BLaER1 treated with 17β-estradiol and CSF1 and Interleukin-3, amounts not matched to agents 10 nM and 100 nM (cell line): Measurements from ENCODE around the gene HRH2.
A peak's percentile ranks its signal among the peaks of the same experiment; 100 is the strongest.

Experiments
- H3K27ac ChIP-seq, 11 experiments: shearing (Covaris generic); formaldehyde crosslinking; 2 replicates each; pipeline ENCODE4 v1.8.1; 2022
- H3K27me3 ChIP-seq, 11 experiments: shearing (Covaris generic); formaldehyde crosslinking; 2 replicates each; pipeline ENCODE4 v1.8.1; 2022
- H3K36me3 ChIP-seq, 11 experiments: shearing (Covaris generic); formaldehyde crosslinking; 2 replicates each; pipeline ENCODE4 v1.8.1; 2022
- H3K4me1 ChIP-seq, 10 experiments: shearing (Covaris generic); formaldehyde crosslinking; 2 replicates each; pipeline ENCODE4 v1.8.1; 2022
- H3K4me2 ChIP-seq, 11 experiments: shearing (Covaris generic); formaldehyde crosslinking; 2 replicates each; pipeline ENCODE4 v1.8.1; 2022
- H3K4me3 ChIP-seq, 10 experiments: shearing (Covaris generic); formaldehyde crosslinking; 2 replicates each; pipeline ENCODE4 v1.8.1; 2022
- H3K9ac ChIP-seq, 11 experiments: shearing (Covaris generic); formaldehyde crosslinking; 2 replicates each; pipeline ENCODE4 v1.8.1; 2022
- H3K9me3 ChIP-seq, 11 experiments: shearing (Covaris generic); formaldehyde crosslinking; replicated peaks in 1 of 11; 2 replicates each; pipeline ENCODE4 v1.8.1; 2022
- H4K20me1 ChIP-seq, 11 experiments: shearing (Covaris generic); formaldehyde crosslinking; 2 replicates each; pipeline ENCODE4 v1.8.1; 2022
- Cebpa-rat ChIP-seq, 11 experiments: shearing (Covaris generic); IDR thresholded peaks; 2 replicates each; pipeline ENCODE4 v1.8.1; 2022

HRH2 gene

DNA sequence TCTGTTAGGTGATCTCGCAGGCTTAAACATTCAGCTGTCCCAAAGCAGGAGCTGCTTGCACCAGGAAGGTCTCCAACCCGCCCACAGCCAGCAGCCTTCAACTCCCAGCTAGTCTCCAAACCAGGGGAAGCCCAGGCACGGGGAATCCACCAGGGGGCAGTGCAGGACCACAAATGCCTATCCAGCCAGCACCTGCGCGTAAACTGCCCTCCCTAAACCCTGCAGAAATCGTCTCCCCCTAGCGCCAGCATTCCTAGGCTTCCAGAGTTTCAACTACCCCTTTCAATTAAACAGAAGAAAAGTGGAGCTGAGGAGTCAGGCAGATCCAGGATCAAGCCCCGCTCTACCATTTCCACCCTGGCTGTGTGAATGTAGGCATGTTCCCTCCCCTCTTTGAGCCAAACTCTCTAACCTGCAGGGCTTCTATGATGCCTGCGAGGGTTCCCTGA is 72.0 kb downstream of the HRH2 start:
- Histone ChIP-seq H3K9me3 (peaks cover 0 to 7% (median 0%) of the 10 kb centered on the region in 11 experiments; a peak in 5 of 22 replicates), H4K20me1 (peaks cover 0 to 7% (median 0%) of the 10 kb centered on the region in 11 experiments; a peak in 2 of 22 replicates), H3K36me3 (no peaks in the 10 kb centered on the region), H3K4me1 (peaks cover 0 to 6% (median 0%) of the 10 kb centered on the region in 10 experiments; a peak in 4 of 20 replicates), H3K9ac (no peak overlapping the region), H3K27ac (no peak overlapping the region), H3K4me3 (no peak overlapping the region), H3K27me3 (peaks cover 0 to 12% (median 0%) of the 10 kb centered on the region in 11 experiments; a peak in 3 of 22 replicates), H3K4me2 (peak overlapping the region in 2 of 11 experiments; percentile 27 to 54; a peak in 2 of 22 replicates)
- TF ChIP-seq Cebpa-rat (IDR thresholded peaks at IDR 0.05): no peak

GRCh38 chr5:175731172-175731571 is 73.3 kb downstream of the HRH2 start:
- Histone ChIP-seq H4K20me1 (peaks cover 0 to 7% (median 0%) of the 10 kb centered on the region in 11 experiments; a peak in 2 of 22 replicates), H3K9me3 (peaks cover 0 to 7% (median 0%) of the 10 kb centered on the region in 11 experiments; a peak in 5 of 22 replicates), H3K27ac (no peak overlapping the region), H3K27me3 (peaks cover 0 to 17% (median 3%) of the 10 kb centered on the region in 11 experiments; a peak in 7 of 22 replicates), H3K4me3 (no peak overlapping the region), H3K9ac (no peak overlapping the region), H3K4me2 (no peak overlapping the region), H3K36me3 (no peaks in the 10 kb centered on the region), H3K4me1 (peaks cover 0 to 4% (median 0%) of the 10 kb centered on the region in 10 experiments; a peak in 2 of 20 replicates)
- no peak for TF ChIP-seq Cebpa-rat (IDR thresholded peaks at IDR 0.05)

- TF ChIP-seq Cebpa-rat (IDR thresholded peaks at IDR 0.05): no peak
- H3K9ac ChIP-seq: no peak overlapping the region
These were observed 74.0 kb downstream of the HRH2 start for GRCh38 chr5:175731756-175732465.

DNA sequence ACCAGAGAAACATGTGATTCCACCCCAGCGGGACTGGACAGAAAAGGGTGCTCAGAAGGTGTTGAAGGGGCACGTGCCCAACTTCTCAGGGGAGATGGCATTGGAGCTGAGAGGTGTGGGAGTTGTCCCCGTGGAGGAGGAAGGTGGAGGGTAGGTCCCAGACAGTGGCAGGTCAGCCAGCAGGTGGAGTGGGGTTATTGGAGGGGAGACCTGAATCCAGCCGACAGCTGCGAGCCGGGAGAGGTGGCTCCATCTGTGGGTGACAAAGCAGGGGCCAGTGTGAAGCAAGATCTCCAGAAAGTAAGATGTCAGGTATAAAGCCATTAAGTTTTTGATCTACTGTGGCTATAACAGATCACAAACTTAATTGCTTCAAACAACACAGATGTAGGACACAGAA is 75.1 kb downstream of the HRH2 start:
- H3K4me2 ChIP-seq: no peak overlapping the region
- H3K27ac ChIP-seq: no peak overlapping the region
- no peak overlapping the region for H3K9ac ChIP-seq
- peaks cover 0 to 7% (median 0%) of the 10 kb centered on the region in 11 experiments; a peak in 5 of 22 replicates for H3K9me3 ChIP-seq
- no peaks in the 10 kb centered on the region for H3K36me3 ChIP-seq
- no peak overlapping the region for H3K4me3 ChIP-seq
- TF ChIP-seq Cebpa-rat (IDR thresholded peaks at IDR 0.05): no peak
- H3K4me1 ChIP-seq: peaks cover 0 to 4% (median 0%) of the 10 kb centered on the region in 10 experiments; a peak in 2 of 20 replicates
- peaks cover 0 to 15% (median 0%) of the 10 kb centered on the region in 11 experiments; a peak in 4 of 22 replicates for H4K20me1 ChIP-seq
- peaks cover 0 to 33% (median 16%) of the 10 kb centered on the region in 11 experiments; a peak in 16 of 22 replicates for H3K27me3 ChIP-seq

More at GRCh38 chr5:175731756-175732465, 74.0 kb downstream of the HRH2 start:
- Histone ChIP-seq H3K27me3 (peaks cover 0 to 24% (median 6%) of the 10 kb centered on the region in 11 experiments; a peak in 8 of 22 replicates), H3K4me3 (no peak overlapping the region), H3K9me3 (peaks cover 0 to 7% (median 0%) of the 10 kb centered on the region in 11 experiments; a peak in 5 of 22 replicates), H3K4me1 (peaks cover 0 to 4% (median 0%) of the 10 kb centered on the region in 10 experiments; a peak in 2 of 20 replicates), H3K4me2 (no peak overlapping the region), H3K36me3 (no peaks in the 10 kb centered on the region), H4K20me1 (peaks cover 0 to 9% (median 0%) of the 10 kb centered on the region in 11 experiments; a peak in 3 of 22 replicates), H3K27ac (no peak overlapping the region)

GRCh38 chr5:175734016-175734415 is 76.1 kb downstream of the HRH2 start:
- no peak overlapping the region for H3K27ac ChIP-seq

DNA sequence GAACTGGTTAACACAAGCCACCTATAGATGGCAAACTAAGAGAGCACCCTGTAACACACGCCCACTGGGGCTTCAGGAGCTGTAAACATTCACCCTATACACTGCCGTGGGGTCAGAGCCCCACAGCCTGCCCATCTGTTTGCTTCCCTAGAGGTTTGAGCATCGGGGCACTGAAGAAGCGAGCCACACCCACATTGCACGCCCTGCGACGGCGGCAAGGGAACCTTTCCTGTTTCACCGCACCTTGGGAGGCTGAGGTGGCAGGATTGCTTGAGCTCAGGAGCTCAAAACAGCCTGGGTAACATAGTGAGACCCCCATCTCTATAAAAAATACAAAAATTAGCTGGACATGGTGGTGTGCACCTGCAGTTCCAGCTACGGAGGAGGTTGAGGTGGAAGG is 76.6 kb downstream of the HRH2 start:
- peaks cover 0 to 23% (median 0%) of the 10 kb centered on the region in 11 experiments; a peak in 4 of 22 replicates for H4K20me1 ChIP-seq
- peaks cover 4 to 48% (median 31%) of the 10 kb centered on the region in 11 experiments; a peak in 21 of 22 replicates for H3K27me3 ChIP-seq
- no peaks in the 10 kb centered on the region for H3K36me3 ChIP-seq
- no peak overlapping the region for H3K9ac ChIP-seq
- no peak overlapping the region for H3K4me3 ChIP-seq
- no peak overlapping the region for H3K27ac ChIP-seq
- TF ChIP-seq Cebpa-rat (IDR thresholded peaks at IDR 0.05): no peak
- H3K9me3 ChIP-seq: peaks cover 0 to 7% (median 0%) of the 10 kb centered on the region in 11 experiments; a peak in 5 of 22 replicates
- 0 out of 22 replicates have a peak overlapping the region, but pooled peaks of 1 of the 11 experiments have one; percentile 5 for H3K4me2 ChIP-seq
- peaks cover 0 to 4% (median 0%) of the 10 kb centered on the region in 10 experiments; a peak in 2 of 20 replicates for H3K4me1 ChIP-seq

More at GRCh38 chr5:175734016-175734415, 76.1 kb downstream of the HRH2 start:
- H4K20me1 ChIP-seq: peaks cover 0 to 20% (median 0%) of the 10 kb centered on the region in 11 experiments; a peak in 4 of 22 replicates
- H3K9ac ChIP-seq: no peak overlapping the region
- 0 out of 22 replicates have a peak overlapping the region, but pooled peaks of 1 of the 11 experiments have one; percentile 5 for H3K4me2 ChIP-seq
- no peak overlapping the region for H3K4me3 ChIP-seq
- H3K36me3 ChIP-seq: no peaks in the 10 kb centered on the region
- no peak for TF ChIP-seq Cebpa-rat (IDR thresholded peaks at IDR 0.05)
- H3K4me1 ChIP-seq: peaks cover 0 to 4% (median 0%) of the 10 kb centered on the region in 10 experiments; a peak in 2 of 20 replicates
- H3K9me3 ChIP-seq: peaks cover 0 to 7% (median 0%) of the 10 kb centered on the region in 11 experiments; a peak in 5 of 22 replicates
- H3K27me3 ChIP-seq: peaks cover 3 to 43% (median 26%) of the 10 kb centered on the region in 11 experiments; a peak in 20 of 22 replicates

DNA sequence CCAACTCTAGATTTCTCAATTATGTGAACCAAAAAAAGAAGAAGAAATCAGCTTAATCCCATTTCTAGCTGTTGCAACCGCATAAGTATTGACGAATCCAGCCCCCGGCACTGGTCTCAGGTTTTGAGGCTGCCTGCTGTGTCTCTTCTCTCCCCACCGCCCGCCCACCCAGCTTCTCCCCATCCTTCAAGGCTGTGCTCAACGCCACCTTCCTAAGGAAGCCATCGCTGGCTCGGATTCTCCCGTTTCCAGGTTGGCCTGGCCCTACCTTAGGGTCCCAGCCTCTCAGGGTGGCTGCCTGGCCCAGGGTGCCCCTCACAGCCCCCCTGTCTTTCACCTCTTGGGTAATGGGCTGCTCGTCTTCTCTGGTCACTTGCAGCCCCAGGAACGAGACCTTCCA is 77.8 kb downstream of the HRH2 start:
- Histone ChIP-seq H3K27me3 (peaks cover 11 to 60% (median 43%) of the 10 kb centered on the region in 11 experiments; a peak in 21 of 22 replicates), H3K4me3 (no peak overlapping the region), H4K20me1 (peaks cover 0 to 25% (median 0%) of the 10 kb centered on the region in 11 experiments; a peak in 6 of 22 replicates), H3K4me2 (no peak overlapping the region), H3K9me3 (peaks cover 0 to 7% (median 0%) of the 10 kb centered on the region in 11 experiments; a peak in 5 of 22 replicates), H3K36me3 (no peaks in the 10 kb centered on the region), H3K4me1 (peaks cover 0 to 4% (median 0%) of the 10 kb centered on the region in 10 experiments; a peak in 7 of 20 replicates), H3K27ac (no peak overlapping the region), H3K9ac (no peak overlapping the region)
- TF ChIP-seq Cebpa-rat (IDR thresholded peaks at IDR 0.05): no peak

- no peak for TF ChIP-seq Cebpa-rat (IDR thresholded peaks at IDR 0.05)
- Histone ChIP-seq H4K20me1 (peaks cover 0 to 34% (median 0%) of the 10 kb centered on the region in 11 experiments; a peak in 8 of 22 replicates), H3K4me3 (no peak overlapping the region), H3K4me2 (no peak overlapping the region), H3K36me3 (no peaks in the 10 kb centered on the region), H3K9me3 (peaks cover 0 to 7% (median 0%) of the 10 kb centered on the region in 11 experiments; a peak in 5 of 22 replicates), H3K9ac (no peak overlapping the region), H3K27me3 (peaks cover 11 to 69% (median 52%) of the 10 kb centered on the region in 11 experiments; a peak in 21 of 22 replicates), H3K27ac (no peak overlapping the region), H3K4me1 (peaks cover 1 to 13% (median 8%) of the 10 kb centered on the region in 10 experiments)
These were observed 78.8 kb downstream of the HRH2 start for GRCh38 chr5:175736652-175737051.
